Tibial artery (tissue), 4 donors: ENCODE data around the gene PPP6R2.
A peak's percentile ranks its signal among the peaks of the same experiment; 100 is the strongest.

Experiments
- DNase-seq, 2 donors: peaks; one replicate each; pipeline ENCODE4 v3.0.0-alpha.2; 2019
- H3K27ac ChIP-seq, 2 donors: fragments of 200-600 bp; sonication (generic) in 1 of 2; 1 replicate in 1 of 2; 2 replicates in 1 of 2; pipeline ENCODE4 v1.5.1; 2018 to 2019; ENCODE audit warnings: mild to moderate bottlenecking in 1 of 2
- H3K27me3 ChIP-seq, 2 donors: fragments of 200-600 bp; sonication (generic) in 1 of 2; one replicate each; pipeline versions ENCODE4 v1.5.1 to v1.6.0; 2016 to 2019
- H3K36me3 ChIP-seq, 3 donors: fragments of 200-600 bp; sonication (generic) in 2 of 3; one replicate each; pipeline ENCODE4 v1.5.1; 2016 to 2019; ENCODE audit warnings: mild to moderate bottlenecking in 2 of 3
- H3K4me1 ChIP-seq, 4 donors: fragments of 200-600 bp; sonication (generic) in 2 of 4; 1 replicate in 3 of 4; 2 replicates in 1 of 4; pipeline ENCODE4 v1.5.1; 2016 to 2019
- H3K4me3 ChIP-seq, 2 donors: fragments of 200-600 bp; sonication (generic) in 1 of 2; 1 replicate in 1 of 2; 2 replicates in 1 of 2; pipeline ENCODE4 v1.5.1; 2018 to 2019; ENCODE audit warnings: mild to moderate bottlenecking in 2 of 2
- H3K9me3 ChIP-seq, 3 donors: fragments of 200-600 bp; sonication (generic) in 1 of 3; one replicate each; pipeline ENCODE4 v1.5.1; 2016 to 2019
- CTCF ChIP-seq, 2 experiments: fragments of 200-600 bp in 1 of 2; fragments of 450-650 bp in 1 of 2; IDR thresholded peaks; one replicate each; pipeline ENCODE4 v1.5.1; 2017 to 2019; ENCODE audit warnings: antibody characterized with exemption in 2 of 2, mild to moderate bottlenecking in 1 of 2, moderate library complexity in 1 of 2
- intact Hi-C: fragments of 100-400 bp; cut with DNase I; formaldehyde crosslinking; loops from one replicate; pipeline ENCODE4 v1.15.0; 2023; ENCODE audit warnings: low total_unique reads

Gene PPP6R2

GRCh38 chr22:50314081-50314454, 29.1 kb upstream of the PPP6R2 start:
- no peaks in the 10 kb centered on the region for H3K9me3 ChIP-seq
- peaks cover 0 to 9% (median 7%) of the 10 kb centered on the region in 4 donors for H3K4me1 ChIP-seq
- DNase-seq = no peak
- H3K36me3 ChIP-seq = no peaks in the 10 kb centered on the region
- no peak overlapping the region for H3K27ac ChIP-seq
- intact Hi-C loops = no loop called here
- no peaks in the 10 kb centered on the region for H3K27me3 ChIP-seq
- no peak overlapping the region for H3K4me3 ChIP-seq
- TF ChIP-seq CTCF (IDR thresholded peaks at IDR 0.05) = no peak

- intact Hi-C loops = no loop called here
- peak in 1 of 2 donors; percentile 76 for DNase-seq
- TF ChIP-seq CTCF (IDR thresholded peaks at IDR 0.05) = no peak
- H3K27ac ChIP-seq = no peak overlapping the region
- no peak overlapping the region for H3K4me3 ChIP-seq
- no peaks in the 10 kb centered on the region for H3K36me3 ChIP-seq
- H3K9me3 ChIP-seq = no peaks in the 10 kb centered on the region
- H3K4me1 ChIP-seq = peaks cover 0 to 3% (median 1%) of the 10 kb centered on the region in 4 donors
- H3K27me3 ChIP-seq = no peaks in the 10 kb centered on the region
Measured at GRCh38 chr22:50314455-50315288, 28.5 kb upstream of the PPP6R2 start.

GRCh38 chr22:50315289-50316113, 27.6 kb upstream of the PPP6R2 start:
- no peaks in the 10 kb centered on the region for H3K9me3 ChIP-seq
- intact Hi-C loops = no loop called here
- H3K36me3 ChIP-seq = no peaks in the 10 kb centered on the region
- no peak for DNase-seq
- no peaks in the 10 kb centered on the region for H3K27me3 ChIP-seq
- H3K4me3 ChIP-seq = no peak overlapping the region
- H3K4me1 ChIP-seq = no peaks in the 10 kb centered on the region
- no peak overlapping the region for H3K27ac ChIP-seq
- TF ChIP-seq CTCF (IDR thresholded peaks at IDR 0.05) = no peak

- H3K4me3 ChIP-seq = no peak overlapping the region
- no peaks in the 10 kb centered on the region for H3K4me1 ChIP-seq
- DNase-seq = no peak
- H3K9me3 ChIP-seq = no peaks in the 10 kb centered on the region
- intact Hi-C loops = no loop called here
- no peak for TF ChIP-seq CTCF (IDR thresholded peaks at IDR 0.05)
- no peak overlapping the region for H3K27ac ChIP-seq
- H3K36me3 ChIP-seq = no peaks in the 10 kb centered on the region
- H3K27me3 ChIP-seq = no peaks in the 10 kb centered on the region
Measured at GRCh38 chr22:50316114-50317065, 26.7 kb upstream of the PPP6R2 start.

- H3K27ac ChIP-seq = no peak overlapping the region
- intact Hi-C loops = no loop called here
- TF ChIP-seq CTCF (IDR thresholded peaks at IDR 0.05) = no peak
- no peaks in the 10 kb centered on the region for H3K36me3 ChIP-seq
- no peak overlapping the region for H3K4me3 ChIP-seq
- no peaks in the 10 kb centered on the region for H3K9me3 ChIP-seq
- no peaks in the 10 kb centered on the region for H3K4me1 ChIP-seq
- DNase-seq = no peak
- no peaks in the 10 kb centered on the region for H3K27me3 ChIP-seq
Measured at GRCh38 chr22:50317178-50317577, 25.9 kb upstream of the PPP6R2 start.
